ENCODE results near the gene LIN7B.
"Not testable (repeated sequence)": the region's sequence is repeated elsewhere in the genome, so short reads cannot be mapped to it uniquely, and the experiment has no call there.

Gene LIN7B

DNA sequence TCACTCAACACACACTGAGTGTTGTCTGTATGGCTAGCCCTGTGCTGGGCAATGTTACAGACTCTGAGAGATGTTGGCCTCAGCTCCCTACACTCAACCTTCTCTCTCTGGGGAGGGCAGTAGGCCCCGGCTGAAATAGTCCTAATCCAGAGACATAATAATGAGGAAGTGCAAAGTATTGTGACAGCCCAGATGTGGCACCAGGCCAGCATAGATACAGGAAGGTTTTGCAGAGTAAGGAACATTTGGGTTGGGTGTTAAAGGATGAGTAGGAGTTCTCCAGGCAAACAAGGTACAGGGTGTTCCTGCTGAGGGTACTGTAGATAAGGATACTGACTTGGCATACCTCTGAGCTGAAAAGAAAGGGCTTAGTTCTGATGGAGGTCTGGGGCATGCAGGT lies 2.4 kb downstream of the LIN7B start:
- H3K9ac ChIP-seq (ENCODE audit: insufficient read length, low read depth): no peak overlapping the region
- TF ChIP-seq SUZ12 (IDR thresholded peaks at IDR 0.05; ENCODE audit: extremely low read depth, insufficient read depth, insufficient read length): no peak
- no peaks in the 10 kb centered on the region for H3K9me3 ChIP-seq (ENCODE audit: insufficient read depth, low read length)
- DNase-seq (ENCODE audit: low read depth, low spot score): no peak
- H3K4me1 ChIP-seq (ENCODE audit: insufficient read depth, insufficient read length): peaks cover 6% of the 10 kb centered on the region
- H3K4me3 ChIP-seq (ENCODE audit: insufficient read length, low read depth): no peak overlapping the region
- peaks cover 2% of the 10 kb centered on the region for H3K36me3 ChIP-seq (ENCODE audit: insufficient read depth, insufficient read length, low read length)
- peaks cover 19% of the 10 kb centered on the region for H3K27me3 ChIP-seq (ENCODE audit: insufficient read depth, insufficient read length)

DNA sequence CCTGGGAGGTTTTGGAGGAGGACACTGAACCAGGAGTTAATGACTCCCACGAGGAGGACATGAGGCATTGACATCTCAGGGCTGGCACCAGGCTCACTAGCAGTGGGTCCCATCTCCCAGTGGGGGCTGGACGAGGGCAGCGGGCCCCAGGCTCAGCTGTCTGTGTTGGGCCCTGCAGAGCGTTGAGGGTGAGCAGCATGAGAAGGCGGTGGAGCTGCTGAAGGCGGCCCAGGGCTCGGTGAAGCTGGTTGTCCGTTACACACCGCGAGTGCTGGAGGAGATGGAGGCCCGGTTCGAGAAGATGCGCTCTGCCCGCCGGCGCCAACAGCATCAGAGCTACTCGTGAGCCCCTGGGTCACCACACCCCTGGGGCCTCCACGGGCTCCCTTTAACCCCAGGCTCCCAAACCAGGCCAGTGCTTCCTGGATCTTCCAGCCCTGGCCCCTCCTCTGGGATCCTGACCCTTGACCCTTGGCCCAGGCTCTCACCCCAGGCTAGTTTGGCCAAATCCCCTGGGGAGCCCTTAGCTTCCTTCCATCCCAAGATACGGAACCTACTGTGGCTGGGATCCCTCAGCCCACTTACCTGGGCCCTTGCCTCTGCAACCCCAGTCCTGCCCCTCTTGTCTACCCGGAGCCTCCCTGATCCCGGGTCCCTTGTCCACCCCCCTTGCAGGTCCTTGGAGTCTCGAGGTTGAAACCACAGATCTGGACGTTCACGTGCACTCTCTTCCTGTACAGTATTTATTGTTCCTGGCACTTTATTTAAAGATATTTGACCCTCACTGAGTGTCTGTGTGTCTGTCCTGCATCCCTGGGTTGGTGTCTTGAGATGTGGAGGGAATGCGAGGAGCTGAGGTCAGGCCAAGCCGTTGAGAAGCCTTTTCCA lies 3.8 kb downstream of the LIN7B start:
- Histone ChIP-seq H3K36me3 (ENCODE audit: insufficient read depth, insufficient read length, low read length) (peaks cover 2% of the 10 kb centered on the region), H3K27me3 (ENCODE audit: insufficient read depth, insufficient read length) (peaks cover 19% of the 10 kb centered on the region), H3K4me1 (ENCODE audit: insufficient read depth, insufficient read length) (peaks cover 6% of the 10 kb centered on the region), H3K4me3 (ENCODE audit: insufficient read length, low read depth) (peak overlapping the region; percentile 71), H3K9ac (ENCODE audit: insufficient read length, low read depth) (peak overlapping the region; percentile 92), H3K9me3 (ENCODE audit: insufficient read depth, low read length) (no peaks in the 10 kb centered on the region)
- TF ChIP-seq SUZ12 (IDR thresholded peaks at IDR 0.05; ENCODE audit: extremely low read depth, insufficient read depth, insufficient read length): no peak
- no peak for TF ChIP-seq YY1 (IDR thresholded peaks at IDR 0.05; ENCODE audit: insufficient read depth, insufficient read length)
- DNase-seq (ENCODE audit: low read depth, low spot score): no peak

DNA sequence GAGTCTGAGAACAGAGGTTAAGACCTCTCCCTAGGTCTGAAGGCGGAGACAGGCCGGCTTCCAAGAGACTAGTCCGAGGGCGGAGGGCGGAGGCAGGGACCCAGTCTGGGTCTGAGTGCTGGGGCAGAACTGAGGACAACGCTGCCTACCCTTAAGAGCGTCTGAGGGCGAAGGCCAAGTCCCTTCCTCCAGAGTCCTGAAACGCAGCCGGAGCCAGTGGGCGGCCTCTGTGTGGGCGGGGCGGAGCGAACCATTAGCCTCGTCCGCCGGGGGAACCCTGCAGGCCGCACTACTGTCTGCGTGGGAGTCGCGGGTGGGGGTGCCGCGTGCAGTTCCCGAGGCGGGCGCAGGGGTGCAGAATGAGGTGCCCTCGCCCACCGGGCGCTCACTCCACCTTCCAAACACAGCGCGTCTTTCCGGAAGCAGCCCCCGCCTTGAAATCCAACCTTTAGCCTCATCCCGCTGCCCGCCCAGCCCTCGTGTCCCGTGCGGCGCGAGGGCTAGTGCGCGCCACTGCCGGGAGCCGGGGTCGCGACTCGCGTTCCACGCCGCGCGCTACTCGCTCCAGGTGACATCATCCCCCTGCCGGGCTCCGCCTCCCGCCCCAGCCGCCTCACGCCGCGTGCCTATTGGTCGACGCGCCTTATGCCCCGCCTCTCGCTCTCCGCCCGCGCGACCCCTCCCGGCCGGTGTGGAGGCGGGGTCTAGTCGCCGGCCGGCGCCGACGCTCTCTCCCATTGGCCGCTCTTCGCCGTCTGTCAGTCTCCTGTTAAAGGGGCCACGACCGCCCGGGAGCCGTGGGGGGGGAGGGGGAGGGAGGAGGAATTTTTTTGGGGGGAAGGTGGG lies 4.6 kb downstream of the LIN7B start, which contains the start of gene C19orf73:
Gene C19orf73, minus strand, starts transcription at position 579 of the 846 bp plus-strand sequence. Its CDS starts 121 bp downstream, at position 458.
- H3K4me3 ChIP-seq (ENCODE audit: insufficient read length, low read depth): peak within 1 kb of the TSS; percentile 71
- peaks cover 5% of the 10 kb centered on the region for H3K4me1 ChIP-seq (ENCODE audit: insufficient read depth, insufficient read length)
- peaks cover 2% of the 10 kb centered on the region for H3K36me3 ChIP-seq (ENCODE audit: insufficient read depth, insufficient read length, low read length)
- no peak for TF ChIP-seq YY1 (IDR thresholded peaks at IDR 0.05; ENCODE audit: insufficient read depth, insufficient read length)
- TF ChIP-seq SUZ12 (IDR thresholded peaks at IDR 0.05; ENCODE audit: extremely low read depth, insufficient read depth, insufficient read length): no peak
- no peak for TF ChIP-seq ZNF274 (IDR thresholded peaks at IDR 0.05; ENCODE audit: low read depth, low read length)
- peak; percentile 72 for DNase-seq (ENCODE audit: low read depth, low spot score)
- no peaks in the 10 kb centered on the region for H3K9me3 ChIP-seq (ENCODE audit: insufficient read depth, low read length)
- H3K27me3 ChIP-seq (ENCODE audit: insufficient read depth, insufficient read length): peaks cover 19% of the 10 kb centered on the region
- H3K9ac ChIP-seq (ENCODE audit: insufficient read length, low read depth): peak within 1 kb of the TSS; percentile 92

DNA sequence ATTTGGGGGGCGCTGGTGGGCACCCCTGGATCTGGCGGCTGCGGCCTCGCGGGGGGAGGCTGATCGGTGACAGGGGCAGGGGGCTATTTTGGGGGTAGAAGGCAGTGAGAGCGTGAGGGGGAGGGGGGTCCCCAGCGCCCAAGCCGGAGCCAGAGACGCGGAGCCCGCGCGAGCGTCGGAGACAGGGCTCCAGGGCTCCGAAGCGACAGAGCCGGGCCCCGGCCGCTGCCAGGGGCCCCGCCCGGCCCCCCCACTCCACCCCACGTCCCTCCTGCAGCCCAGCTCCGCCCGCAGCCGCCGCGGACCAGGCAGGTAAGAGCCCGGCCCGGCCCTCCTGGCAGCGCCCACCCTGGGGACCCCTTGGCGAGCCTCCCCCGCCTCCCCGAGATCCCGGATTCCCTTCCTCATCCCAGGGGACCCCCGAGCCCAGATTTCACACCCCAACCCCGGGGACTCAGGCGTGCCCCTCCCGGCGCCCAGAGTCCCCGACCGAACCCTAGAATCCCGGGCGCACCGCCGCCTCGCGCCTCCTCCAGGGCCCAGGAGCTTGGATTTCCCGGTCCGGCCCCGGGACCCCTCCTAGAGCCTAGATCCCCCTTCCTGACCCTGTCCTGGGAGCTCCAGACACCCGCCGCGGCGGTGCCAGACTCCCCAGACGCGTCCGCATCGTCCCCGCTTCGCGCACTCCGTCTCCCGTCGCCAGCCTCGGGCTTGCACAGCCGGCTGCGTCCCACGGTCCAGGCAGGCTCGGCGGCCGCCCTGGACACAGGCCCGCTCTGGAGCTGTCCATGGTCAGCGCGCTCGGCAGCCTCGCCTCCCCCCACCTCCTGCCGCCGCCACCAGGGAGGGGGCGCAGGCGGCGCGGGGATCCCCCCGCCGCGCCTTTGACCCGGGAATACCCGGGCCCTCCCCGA lies 5.5 kb downstream of the LIN7B start, which contains the start of gene PPFIA3:
Gene PPFIA3, plus strand, starts transcription at position 134 of the 914 bp plus-strand sequence. CDS start 8,330 bp downstream, outside the sequence.
- DNase-seq (ENCODE audit: low read depth, low spot score): no peak

DNA sequence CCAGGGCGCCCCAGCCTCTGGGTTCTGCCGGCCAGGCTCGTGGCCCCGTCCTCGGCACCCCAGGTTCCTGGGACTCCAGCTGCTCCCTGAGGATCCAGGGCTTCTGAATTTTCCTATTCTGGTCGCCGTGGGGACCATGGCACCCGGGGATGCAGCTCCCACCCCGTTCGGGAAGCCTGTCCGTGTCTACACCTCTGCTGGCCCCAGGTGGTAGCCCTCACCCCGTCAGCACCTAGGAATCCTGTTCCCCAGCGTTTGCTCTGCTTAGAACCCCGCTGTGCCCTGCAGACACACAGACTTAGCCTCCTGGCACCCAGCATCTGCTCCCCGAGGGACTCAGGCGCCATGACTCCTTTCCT lies 6.1 kb downstream of the LIN7B start:
- H3K27me3 ChIP-seq (ENCODE audit: insufficient read depth, insufficient read length): peaks cover 19% of the 10 kb centered on the region
- H3K9ac ChIP-seq (ENCODE audit: insufficient read length, low read depth): peak overlapping the region; percentile 70
- H3K4me3 ChIP-seq (ENCODE audit: insufficient read length, low read depth): peak overlapping the region; percentile 30
- H3K36me3 ChIP-seq (ENCODE audit: insufficient read depth, insufficient read length, low read length): peaks cover 2% of the 10 kb centered on the region
- TF ChIP-seq YY1 (IDR thresholded peaks at IDR 0.05; ENCODE audit: insufficient read depth, insufficient read length): no peak
- TF ChIP-seq ZNF274 (IDR thresholded peaks at IDR 0.05; ENCODE audit: low read depth, low read length): no peak
- TF ChIP-seq SUZ12 (IDR thresholded peaks at IDR 0.05; ENCODE audit: extremely low read depth, insufficient read depth, insufficient read length): no peak
- no peaks in the 10 kb centered on the region for H3K9me3 ChIP-seq (ENCODE audit: insufficient read depth, low read length)
- H3K4me1 ChIP-seq (ENCODE audit: insufficient read depth, insufficient read length): peaks cover 3% of the 10 kb centered on the region
- no peak for DNase-seq (ENCODE audit: low read depth, low spot score)

More for the DNA sequence above, 5.5 kb downstream of the LIN7B start, which contains the start of gene PPFIA3:
- Histone ChIP-seq H3K4me1 (ENCODE audit: insufficient read depth, insufficient read length) (peaks cover 3% of the 10 kb centered on the region), H3K9me3 (ENCODE audit: insufficient read depth, low read length) (no peaks in the 10 kb centered on the region), H3K9ac (ENCODE audit: insufficient read length, low read depth) (peak within 1 kb of the TSS; percentile 92), H3K36me3 (ENCODE audit: insufficient read depth, insufficient read length, low read length) (peaks cover 2% of the 10 kb centered on the region), H3K27me3 (ENCODE audit: insufficient read depth, insufficient read length) (peaks cover 19% of the 10 kb centered on the region), H3K4me3 (ENCODE audit: insufficient read length, low read depth) (peak within 1 kb of the TSS; percentile 71)
- TF ChIP-seq YY1 (IDR thresholded peaks at IDR 0.05; ENCODE audit: insufficient read depth, insufficient read length) (no peak), ZNF274 (IDR thresholded peaks at IDR 0.05; ENCODE audit: low read depth, low read length) (no peak), SUZ12 (IDR thresholded peaks at IDR 0.05; ENCODE audit: extremely low read depth, insufficient read depth, insufficient read length) (no peak)

DNA sequence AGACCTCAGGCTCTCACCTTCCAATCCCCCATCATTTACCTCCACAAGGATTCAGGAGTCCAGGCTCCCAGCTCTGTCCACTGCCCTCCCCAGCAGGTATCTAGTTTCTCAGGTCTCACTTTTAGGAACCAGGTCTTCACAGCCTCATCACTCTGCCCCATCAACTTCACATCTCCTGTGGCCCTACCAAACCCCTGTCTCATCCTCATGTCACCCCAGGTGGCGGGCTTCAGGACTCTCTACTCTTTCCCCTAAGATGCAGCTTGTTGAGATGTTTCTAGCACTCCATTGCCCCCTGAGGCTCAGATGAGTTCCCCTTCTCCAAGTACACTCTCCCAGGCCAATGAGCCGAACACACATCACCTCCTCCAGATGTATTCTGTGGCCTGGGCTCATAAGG lies 6.7 kb downstream of the LIN7B start:
- peaks cover 3% of the 10 kb centered on the region for H3K4me1 ChIP-seq (ENCODE audit: insufficient read depth, insufficient read length)
- H3K9ac ChIP-seq (ENCODE audit: insufficient read length, low read depth): no peak overlapping the region
- DNase-seq (ENCODE audit: low read depth, low spot score): no peak
- peaks cover 2% of the 10 kb centered on the region for H3K36me3 ChIP-seq (ENCODE audit: insufficient read depth, insufficient read length, low read length)
- H3K9me3 ChIP-seq (ENCODE audit: insufficient read depth, low read length): no peaks in the 10 kb centered on the region
- no peak for TF ChIP-seq ZNF274 (IDR thresholded peaks at IDR 0.05; ENCODE audit: low read depth, low read length)
- no peak for TF ChIP-seq YY1 (IDR thresholded peaks at IDR 0.05; ENCODE audit: insufficient read depth, insufficient read length)
- TF ChIP-seq SUZ12 (IDR thresholded peaks at IDR 0.05; ENCODE audit: extremely low read depth, insufficient read depth, insufficient read length): no peak
- peaks cover 19% of the 10 kb centered on the region for H3K27me3 ChIP-seq (ENCODE audit: insufficient read depth, insufficient read length)
- no peak overlapping the region for H3K4me3 ChIP-seq (ENCODE audit: insufficient read length, low read depth)

DNA sequence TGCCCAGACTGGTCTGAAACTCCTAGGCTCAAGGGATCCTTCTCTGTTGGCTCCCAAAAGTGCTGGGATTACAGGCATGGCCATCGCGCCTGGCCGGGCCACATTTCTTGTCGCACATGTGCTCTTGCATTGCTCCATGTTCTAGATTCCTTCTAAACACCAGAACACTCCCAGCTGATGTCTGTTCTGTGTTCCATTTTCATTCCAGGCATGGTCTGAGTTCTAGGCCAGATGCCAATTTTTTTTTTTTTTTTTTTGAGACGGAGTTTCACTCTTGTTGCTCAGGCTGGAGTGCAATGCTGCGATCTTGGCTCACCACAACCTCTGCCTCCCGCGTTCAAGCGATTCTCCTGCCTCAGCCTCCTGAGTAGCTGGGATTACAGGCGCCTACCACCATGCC lies 7.7 kb downstream of the LIN7B start:
- DNase-seq (ENCODE audit: low read depth, low spot score); H3K9ac ChIP-seq (ENCODE audit: insufficient read length, low read depth); H3K4me3 ChIP-seq (ENCODE audit: insufficient read length, low read depth): not testable (repeated sequence)

DNA sequence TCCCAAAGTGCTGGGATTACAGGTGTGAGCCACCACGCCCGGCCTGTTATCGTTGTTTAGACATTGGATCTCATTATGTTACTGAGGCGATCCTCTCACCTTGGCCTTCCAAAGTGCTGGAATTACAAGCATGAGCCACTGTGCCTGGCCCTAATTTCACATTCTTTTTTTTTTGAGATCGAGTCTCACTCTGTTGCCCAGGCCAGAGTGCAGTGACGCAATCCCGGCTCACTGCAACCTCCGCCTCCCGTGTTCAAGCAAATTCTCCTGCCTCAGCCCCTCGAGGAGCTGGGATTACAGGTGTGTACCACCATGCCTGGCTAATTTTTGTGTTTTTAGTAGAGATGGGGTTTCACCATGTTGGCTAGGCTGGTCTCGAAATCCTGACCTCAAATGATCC lies 9.1 kb downstream of the LIN7B start:
- H3K36me3 ChIP-seq (ENCODE audit: insufficient read depth, insufficient read length, low read length); H3K4me3 ChIP-seq (ENCODE audit: insufficient read length, low read depth); DNase-seq (ENCODE audit: low read depth, low spot score); H3K4me1 ChIP-seq (ENCODE audit: insufficient read depth, insufficient read length); H3K9me3 ChIP-seq (ENCODE audit: insufficient read depth, low read length); H3K9ac ChIP-seq (ENCODE audit: insufficient read length, low read depth): not testable (repeated sequence)
- H3K27me3 ChIP-seq (ENCODE audit: insufficient read depth, insufficient read length): peaks cover 19% of the 10 kb centered on the region

More for the DNA sequence above, 7.7 kb downstream of the LIN7B start:
- peaks cover 19% of the 10 kb centered on the region for H3K27me3 ChIP-seq (ENCODE audit: insufficient read depth, insufficient read length)
- H3K9me3 ChIP-seq (ENCODE audit: insufficient read depth, low read length); H3K36me3 ChIP-seq (ENCODE audit: insufficient read depth, insufficient read length, low read length); H3K4me1 ChIP-seq (ENCODE audit: insufficient read depth, insufficient read length): not testable (repeated sequence)

All from NT2/D1 (cell line).